ENCODE data around the gene HOXC11. TPM values are rescaled to one million over a fixed set of nuclear protein-coding genes. Genes with fewer than 3 reads are reported as not detected.

Gene HOXC11
- polyA plus RNA-seq, 6 donors from 2014 or later = not detected

- peaks cover 15 to 25% (median 20%) of the 10 kb centered on the region in 3 donors for H3K4me1 Mint-ChIP-seq
- H3K27me3 Mint-ChIP-seq = peaks cover 81 to 89% (median 87%) of the 10 kb centered on the region in 3 donors
- H3K36me3 Mint-ChIP-seq = peaks cover under 1 to 15% of the 10 kb centered on the region in 2 donors
- H3K4me3 Mint-ChIP-seq = peak overlapping the region in 3 of 8 donors; percentile 67 to 76 (median 69)
- ATAC-seq (ENCODE audit: low read depth in 2 of 2) = no peak
- no peak for DNase-seq
- peaks cover 8 to 34% (median 13%) of the 10 kb centered on the region in 7 donors for H3K9me3 Mint-ChIP-seq
- peak overlapping the region in 3 of 6 donors; percentile 78 to 97 (median 87) for H3K27ac Mint-ChIP-seq
These were observed 17.7 kb upstream of the HOXC11 start for GRCh38 chr12:53955036-53955775.

GRCh38 chr12:53955776-53956250 is 17.1 kb upstream of the HOXC11 start:
- Mint-ChIP-seq H3K36me3 (peaks cover 5 to 17% of the 10 kb centered on the region in 2 donors), H3K27me3 (peaks cover 80 to 88% (median 87%) of the 10 kb centered on the region in 3 donors), H3K27ac (peak overlapping the region in 5 of 6 donors; percentile 58 to 97 (median 87)), H3K9me3 (peaks cover 8 to 38% (median 17%) of the 10 kb centered on the region in 7 donors), H3K4me1 (peaks cover 15 to 29% (median 19%) of the 10 kb centered on the region in 3 donors), H3K4me3 (peak overlapping the region in 6 of 8 donors; percentile 30 to 69 (median 63))
- ATAC-seq (ENCODE audit: low read depth in 2 of 2) (no peak), DNase-seq (no peak)

GRCh38 chr12:53956251-53956887 is 16.6 kb upstream of the HOXC11 start:
- Mint-ChIP-seq H3K4me1 (peaks cover 11 to 29% (median 16%) of the 10 kb centered on the region in 3 donors), H3K27me3 (peaks cover 75 to 83% (median 82%) of the 10 kb centered on the region in 3 donors), H3K36me3 (peaks cover 5 to 17% of the 10 kb centered on the region in 2 donors), H3K27ac (peak overlapping the region in 4 of 6 donors; percentile 78 to 97 (median 91)), H3K9me3 (peaks cover 8 to 35% (median 14%) of the 10 kb centered on the region in 7 donors), H3K4me3 (peak overlapping the region in 5 of 8 donors; percentile 30 to 69 (median 59))
- DNase-seq = no peak
- ATAC-seq (ENCODE audit: low read depth in 2 of 2) = no peak

- Mint-ChIP-seq H3K27me3 (peaks cover 73 to 81% (median 75%) of the 10 kb centered on the region in 3 donors), H3K4me3 (peak overlapping the region in 2 of 8 donors; percentile 37 to 69), H3K9me3 (peaks cover 8 to 33% (median 16%) of the 10 kb centered on the region in 7 donors), H3K27ac (peak overlapping the region in 5 of 6 donors; percentile 54 to 97 (median 87)), H3K4me1 (peaks cover 9 to 29% (median 19%) of the 10 kb centered on the region in 3 donors), H3K36me3 (peaks cover 5 to 17% of the 10 kb centered on the region in 2 donors)
- ATAC-seq (ENCODE audit: low read depth in 2 of 2) = no peak
- no peak for DNase-seq
These were observed 15.9 kb upstream of the HOXC11 start for GRCh38 chr12:53956914-53957536.

GRCh38 chr12:53958128-53958527 is 14.8 kb upstream of the HOXC11 start:
- H3K27me3 Mint-ChIP-seq = peaks cover 73 to 80% (median 77%) of the 10 kb centered on the region in 3 donors
- ATAC-seq (ENCODE audit: low read depth in 2 of 2) (no peak), DNase-seq (no peak)
- H3K36me3 Mint-ChIP-seq = peaks cover 5 to 15% of the 10 kb centered on the region in 2 donors
- H3K9me3 Mint-ChIP-seq = peaks cover 8 to 29% (median 16%) of the 10 kb centered on the region in 7 donors
- peaks cover 9 to 29% (median 19%) of the 10 kb centered on the region in 3 donors for H3K4me1 Mint-ChIP-seq
- peak overlapping the region in 3 of 8 donors; percentile 10 to 45 (median 10) for H3K4me3 Mint-ChIP-seq
- H3K27ac Mint-ChIP-seq = peak overlapping the region in 2 of 6 donors; percentile 46 to 87

GRCh38 chr12:53959314-53959713 is 13.6 kb upstream of the HOXC11 start:
- H3K4me3 Mint-ChIP-seq = peak overlapping the region in 2 of 8 donors; percentile 26 to 65
- peak overlapping the region in 2 of 6 donors; percentile 55 to 86 for H3K27ac Mint-ChIP-seq
- peaks cover 16 to 36% (median 25%) of the 10 kb centered on the region in 3 donors for H3K4me1 Mint-ChIP-seq
- peaks cover 8 to 23% (median 16%) of the 10 kb centered on the region in 7 donors for H3K9me3 Mint-ChIP-seq
- peaks cover 10 to 16% of the 10 kb centered on the region in 2 donors for H3K36me3 Mint-ChIP-seq
- peaks cover 73 to 80% (median 77%) of the 10 kb centered on the region in 3 donors for H3K27me3 Mint-ChIP-seq
- no peak for ATAC-seq (ENCODE audit: low read depth in 2 of 2)
- no peak for DNase-seq

- Mint-ChIP-seq H3K36me3 (peaks cover 16 to 20% of the 10 kb centered on the region in 2 donors), H3K4me3 (peak overlapping the region in 5 of 8 donors; percentile 9 to 68 (median 44)), H3K27me3 (peaks cover 77 to 90% (median 86%) of the 10 kb centered on the region in 3 donors), H3K4me1 (peaks cover 20 to 42% (median 35%) of the 10 kb centered on the region in 3 donors), H3K27ac (peak overlapping the region in 4 of 6 donors; percentile 64 to 97 (median 84)), H3K9me3 (peaks cover 8 to 25% (median 14%) of the 10 kb centered on the region in 7 donors)
- no peak for DNase-seq
- no peak for ATAC-seq (ENCODE audit: low read depth in 2 of 2)
These were observed 12.5 kb upstream of the HOXC11 start for GRCh38 chr12:53960187-53961024.

- Mint-ChIP-seq H3K4me1 (peaks cover 21 to 44% (median 38%) of the 10 kb centered on the region in 3 donors), H3K36me3 (peaks cover 19 to 28% of the 10 kb centered on the region in 2 donors), H3K27ac (peak overlapping the region in 3 of 6 donors; percentile 76 to 87 (median 82)), H3K27me3 (peaks cover 76 to 90% (median 86%) of the 10 kb centered on the region in 3 donors), H3K9me3 (peaks cover 6 to 29% (median 17%) of the 10 kb centered on the region in 7 donors), H3K4me3 (peak overlapping the region in 3 of 8 donors; percentile 19 to 64 (median 44))
- ATAC-seq (ENCODE audit: low read depth in 2 of 2) (no peak), DNase-seq (no peak)
These were observed 11.7 kb upstream of the HOXC11 start for GRCh38 chr12:53961025-53961761.

GRCh38 chr12:53963005-53963404 is 9.9 kb upstream of the HOXC11 start:
- Mint-ChIP-seq H3K36me3 (peaks cover 19 to 34% of the 10 kb centered on the region in 2 donors), H3K27ac (peak overlapping the region in 3 of 6 donors; percentile 2 to 85 (median 78)), H3K4me1 (peaks cover 23 to 50% (median 45%) of the 10 kb centered on the region in 3 donors), H3K9me3 (peaks cover 6 to 33% (median 20%) of the 10 kb centered on the region in 7 donors), H3K4me3 (peak overlapping the region in 1 of 8 donors; percentile 36), H3K27me3 (peaks cover 79 to 90% (median 86%) of the 10 kb centered on the region in 3 donors)
- DNase-seq (no peak), ATAC-seq (ENCODE audit: low read depth in 2 of 2) (no peak)

- Mint-ChIP-seq H3K36me3 (peaks cover 19 to 34% of the 10 kb centered on the region in 2 donors), H3K4me1 (peaks cover 23 to 50% (median 50%) of the 10 kb centered on the region in 3 donors), H3K27me3 (peaks cover 79 to 90% (median 86%) of the 10 kb centered on the region in 3 donors), H3K9me3 (peaks cover 0 to 35% (median 20%) of the 10 kb centered on the region in 7 donors), H3K4me3 (peak overlapping the region in 4 of 8 donors; percentile 7 to 65 (median 49)), H3K27ac (peak overlapping the region in 3 of 6 donors; percentile 77 to 89 (median 89))
- ATAC-seq (ENCODE audit: low read depth in 2 of 2) (no peak), DNase-seq (no peak)
These were observed 9.3 kb upstream of the HOXC11 start for GRCh38 chr12:53963434-53964314.
